ENCODE measurements around the gene TRPM5. TPM values are rescaled to one million over a fixed set of nuclear protein-coding genes. Genes with fewer than 3 reads are reported as not detected.

TRPM5 gene
- total RNA-seq, 1 donor from 2014 or later: not detected

- no peak overlapping the region for H3K4me3 Mint-ChIP-seq (ENCODE audit: unreplicated experiment)
- no peaks in the 10 kb centered on the region for H3K36me3 Mint-ChIP-seq (ENCODE audit: unreplicated experiment)
- H3K27ac Mint-ChIP-seq (ENCODE audit: unreplicated experiment): no peak overlapping the region
- peaks cover 2% of the 10 kb centered on the region for H3K4me1 Mint-ChIP-seq (ENCODE audit: unreplicated experiment)
- H3K27me3 Mint-ChIP-seq (ENCODE audit: unreplicated experiment): no peaks in the 10 kb centered on the region
- TF ChIP-seq CTCF (IDR thresholded peaks at IDR 0.05): no peak
- DNase-seq (ENCODE audit: extremely low spot score, unreplicated experiment): no peak
- H3K9me3 Mint-ChIP-seq (ENCODE audit: unreplicated experiment): no peaks in the 10 kb centered on the region
Observed at GRCh38 chr11:2423157-2424025, 20.9 kb downstream of the TRPM5 start.

GRCh38 chr11:2422461-2423156 lies 21.7 kb downstream of the TRPM5 start:
- no peaks in the 10 kb centered on the region for H3K36me3 Mint-ChIP-seq (ENCODE audit: unreplicated experiment)
- H3K27me3 Mint-ChIP-seq (ENCODE audit: unreplicated experiment): no peaks in the 10 kb centered on the region
- peaks cover 2% of the 10 kb centered on the region for H3K4me1 Mint-ChIP-seq (ENCODE audit: unreplicated experiment)
- no peak for DNase-seq (ENCODE audit: extremely low spot score, unreplicated experiment)
- no peak overlapping the region for H3K4me3 Mint-ChIP-seq (ENCODE audit: unreplicated experiment)
- TF ChIP-seq CTCF (IDR thresholded peaks at IDR 0.05): no peak
- no peaks in the 10 kb centered on the region for H3K9me3 Mint-ChIP-seq (ENCODE audit: unreplicated experiment)
- no peak overlapping the region for H3K27ac Mint-ChIP-seq (ENCODE audit: unreplicated experiment)

GRCh38 chr11:2421996-2422395 lies 22.3 kb downstream of the TRPM5 start:
- Mint-ChIP-seq H3K9me3 (ENCODE audit: unreplicated experiment) (no peaks in the 10 kb centered on the region), H3K4me3 (ENCODE audit: unreplicated experiment) (no peak overlapping the region), H3K36me3 (ENCODE audit: unreplicated experiment) (no peaks in the 10 kb centered on the region), H3K27ac (ENCODE audit: unreplicated experiment) (no peak overlapping the region), H3K4me1 (ENCODE audit: unreplicated experiment) (peaks cover 2% of the 10 kb centered on the region), H3K27me3 (ENCODE audit: unreplicated experiment) (no peaks in the 10 kb centered on the region)
- no peak for TF ChIP-seq CTCF (IDR thresholded peaks at IDR 0.05)
- no peak for DNase-seq (ENCODE audit: extremely low spot score, unreplicated experiment)

DNA sequence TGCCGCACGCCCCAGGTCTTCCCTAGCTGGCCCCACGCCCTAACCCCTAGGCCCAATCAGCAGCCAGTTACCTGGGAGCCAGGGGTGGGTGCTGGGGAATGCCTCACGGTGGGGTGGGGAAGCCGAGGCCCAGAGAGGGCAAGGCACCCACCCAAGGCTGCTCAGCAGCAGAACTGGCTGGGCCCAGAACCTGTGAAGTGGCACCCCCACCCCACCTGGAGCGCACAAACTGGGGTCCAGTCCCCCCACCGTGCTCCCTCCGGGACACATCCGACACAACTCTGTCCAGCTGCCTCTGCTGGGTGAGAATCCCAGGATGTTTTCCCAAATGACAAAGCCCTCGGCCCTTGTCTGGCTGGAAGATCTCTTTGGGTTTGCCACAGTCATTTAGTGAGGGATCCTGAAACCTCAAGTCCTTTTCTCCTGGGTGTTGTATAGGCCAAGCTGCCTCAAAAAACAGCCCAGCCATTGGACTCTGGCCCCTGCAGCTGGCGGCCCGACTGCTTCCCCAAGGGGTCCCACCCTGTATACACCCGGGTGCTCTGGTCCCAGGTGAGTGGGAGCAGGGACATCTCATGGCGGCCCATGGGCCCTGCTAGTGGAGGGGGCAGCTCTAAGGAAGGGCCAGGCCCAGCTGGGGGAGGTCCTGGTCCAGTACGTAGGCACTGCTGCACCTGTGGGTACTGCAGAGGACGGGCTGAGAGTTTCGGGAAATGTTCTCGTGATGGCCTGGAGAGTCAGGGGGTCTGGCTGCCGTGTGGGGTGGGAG lies 22.9 kb downstream of the TRPM5 start:
- peaks cover 2% of the 10 kb centered on the region for H3K4me1 Mint-ChIP-seq (ENCODE audit: unreplicated experiment)
- no peak for DNase-seq (ENCODE audit: extremely low spot score, unreplicated experiment)
- no peaks in the 10 kb centered on the region for H3K9me3 Mint-ChIP-seq (ENCODE audit: unreplicated experiment)
- no peaks in the 10 kb centered on the region for H3K36me3 Mint-ChIP-seq (ENCODE audit: unreplicated experiment)
- no peaks in the 10 kb centered on the region for H3K27me3 Mint-ChIP-seq (ENCODE audit: unreplicated experiment)
- no peak overlapping the region for H3K27ac Mint-ChIP-seq (ENCODE audit: unreplicated experiment)
- no peak for TF ChIP-seq CTCF (IDR thresholded peaks at IDR 0.05)
- H3K4me3 Mint-ChIP-seq (ENCODE audit: unreplicated experiment): no peak overlapping the region
